Ishikawa (cell line): ENCODE results near the gene PEX11B.

Source experiments
- CEBPB ChIP-seq: IDR thresholded peaks from 2 replicates; pipeline ENCODE4 v1.6.1; 2012
- CREB1 ChIP-seq: IDR thresholded peaks from 2 replicates; pipeline ENCODE4 v1.6.1; 2012; ENCODE audit warnings: low read depth
- EGR1 ChIP-seq: IDR thresholded peaks from 2 replicates; pipeline ENCODE4 v1.6.1; 2012
- EP300 ChIP-seq: IDR thresholded peaks from 2 replicates; pipeline ENCODE4 v1.6.1; 2012; ENCODE audit warnings: borderline replicate concordance
- FOXM1 ChIP-seq: IDR thresholded peaks from 2 replicates; pipeline ENCODE4 v1.6.1; 2012; ENCODE audit warnings: low read depth, borderline replicate concordance
- NFIC ChIP-seq: IDR thresholded peaks from 2 replicates; pipeline ENCODE4 v1.6.1; 2012
- RAD21 ChIP-seq: IDR thresholded peaks from 2 replicates; pipeline ENCODE4 v1.6.1; 2012; ENCODE audit warnings: low read depth
- TAF1 ChIP-seq: IDR thresholded peaks from 2 replicates; pipeline ENCODE4 v1.6.1; 2012; ENCODE audit warnings: low read depth, mild to moderate bottlenecking
- TCF12 ChIP-seq: IDR thresholded peaks from 2 replicates; pipeline ENCODE4 v1.6.1; 2012; ENCODE audit warnings: low read depth
- TEAD4 ChIP-seq: IDR thresholded peaks from 2 replicates; pipeline ENCODE4 v1.6.1; 2012
- YY1 ChIP-seq: IDR thresholded peaks from 2 replicates; pipeline ENCODE4 v1.6.1; 2012; ENCODE audit warnings: low read depth
- ZBTB7A ChIP-seq: IDR thresholded peaks from 2 replicates; pipeline ENCODE4 v1.6.1; 2012; ENCODE audit warnings: low read depth
- TF ChIP-seq, protein P1 (sequence below): IDR thresholded peaks from 2 replicates; pipeline ENCODE4 v1.6.1; 2012
- TF ChIP-seq, protein P2 (sequence below): IDR thresholded peaks from 2 replicates; pipeline ENCODE4 v1.6.1; 2012; ENCODE audit warnings: low read depth, mild to moderate bottlenecking
- TF ChIP-seq, protein P3 (sequence below): IDR thresholded peaks from 2 replicates; pipeline ENCODE4 v1.6.1; 2012

The PEX11B gene

DNA sequence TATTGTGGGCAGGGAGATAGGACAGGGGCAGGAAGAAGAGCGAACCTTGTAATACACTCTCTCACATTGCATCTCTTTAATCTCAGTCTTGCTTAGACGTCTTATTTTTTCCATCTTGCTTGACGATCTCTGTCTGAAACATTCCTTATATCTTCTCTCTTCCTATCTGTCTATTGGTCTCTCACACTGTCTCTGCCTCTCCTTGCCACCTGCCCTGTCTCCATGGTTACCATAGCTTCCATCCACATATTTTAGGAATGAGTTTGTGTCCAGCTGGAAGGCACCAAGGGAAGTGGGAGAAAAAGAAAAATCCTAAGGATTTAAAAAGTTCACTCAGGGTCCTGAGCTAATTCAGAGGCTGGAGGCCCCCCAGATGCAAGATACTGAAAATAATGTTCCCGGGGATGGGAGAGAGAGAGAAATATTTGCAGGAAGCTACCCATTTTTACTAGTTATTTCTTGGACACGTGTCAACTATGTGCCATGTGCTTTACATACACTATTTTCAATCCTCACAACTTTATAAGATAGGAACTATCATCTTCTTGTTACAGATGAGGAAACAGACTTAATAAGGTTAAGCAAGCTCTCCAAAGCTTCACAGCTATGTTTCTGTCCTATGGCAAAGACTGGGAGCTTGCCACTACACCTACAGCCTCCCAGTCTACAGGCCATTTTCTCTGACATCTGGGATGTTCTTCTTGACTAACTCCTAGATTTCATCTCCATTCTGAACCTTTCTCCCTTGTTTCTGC, 44.9 kb upstream of the PEX11B start:
- TF ChIP-seq EP300, result no peak
- TF ChIP-seq ZBTB7A, result no peak
- TF ChIP-seq TCF12, result no peak
- TF ChIP-seq EGR1, result no peak
- TF ChIP-seq, protein P1, sequence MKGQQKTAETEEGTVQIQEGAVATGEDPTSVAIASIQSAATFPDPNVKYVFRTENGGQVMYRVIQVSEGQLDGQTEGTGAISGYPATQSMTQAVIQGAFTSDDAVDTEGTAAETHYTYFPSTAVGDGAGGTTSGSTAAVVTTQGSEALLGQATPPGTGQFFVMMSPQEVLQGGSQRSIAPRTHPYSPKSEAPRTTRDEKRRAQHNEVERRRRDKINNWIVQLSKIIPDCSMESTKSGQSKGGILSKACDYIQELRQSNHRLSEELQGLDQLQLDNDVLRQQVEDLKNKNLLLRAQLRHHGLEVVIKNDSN, result no peak
- TF ChIP-seq TAF1, result no peak
- no peak for TF ChIP-seq FOXM1
- TF ChIP-seq TEAD4, result no peak
- TF ChIP-seq NFIC, result no peak

DNA sequence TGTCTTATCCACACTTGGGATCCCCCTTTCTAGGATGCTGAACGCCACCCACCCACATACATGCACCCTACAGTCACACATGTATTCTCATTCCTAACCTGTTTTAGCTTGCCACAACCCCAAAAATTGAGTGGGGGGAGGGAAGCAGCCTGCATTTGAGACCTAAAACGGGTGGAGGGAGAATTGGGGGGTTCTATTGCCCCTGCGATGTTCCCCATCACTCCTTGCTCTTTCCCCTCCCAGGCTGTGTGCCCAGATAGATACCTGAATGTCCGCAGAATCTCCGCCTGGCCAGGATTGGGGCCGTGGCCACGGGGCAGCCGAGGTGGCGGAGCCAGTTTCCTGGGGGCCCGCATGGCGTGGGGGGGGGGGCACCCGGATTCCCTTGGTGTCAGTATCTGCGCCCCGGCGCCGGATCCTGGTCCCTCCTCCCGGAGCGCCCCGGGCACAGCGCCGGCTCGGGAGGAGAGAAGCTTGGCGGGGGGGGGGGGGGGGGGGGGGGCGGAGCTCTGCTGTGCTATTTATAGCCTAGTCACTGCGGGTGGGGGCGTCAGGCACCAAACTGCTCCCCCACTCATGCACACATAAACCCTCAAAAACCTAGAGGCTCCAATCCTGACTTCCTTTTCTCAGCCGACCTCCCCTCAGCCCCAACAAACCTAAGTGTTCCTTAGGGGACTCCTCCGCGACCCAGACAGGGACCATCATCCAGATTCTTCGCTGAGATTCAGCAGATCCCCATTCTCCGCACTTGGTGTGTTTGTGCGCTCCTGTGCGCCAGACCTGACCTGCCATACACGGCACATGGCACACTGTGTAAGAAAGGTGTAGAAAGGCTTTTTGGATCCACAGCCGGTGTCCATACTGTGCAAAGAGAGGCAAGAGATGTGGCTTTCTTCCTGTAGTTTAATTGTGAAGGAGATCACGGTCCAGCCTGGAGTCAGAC, 43.9 kb upstream of the PEX11B start:
- TF ChIP-seq, protein P2, sequence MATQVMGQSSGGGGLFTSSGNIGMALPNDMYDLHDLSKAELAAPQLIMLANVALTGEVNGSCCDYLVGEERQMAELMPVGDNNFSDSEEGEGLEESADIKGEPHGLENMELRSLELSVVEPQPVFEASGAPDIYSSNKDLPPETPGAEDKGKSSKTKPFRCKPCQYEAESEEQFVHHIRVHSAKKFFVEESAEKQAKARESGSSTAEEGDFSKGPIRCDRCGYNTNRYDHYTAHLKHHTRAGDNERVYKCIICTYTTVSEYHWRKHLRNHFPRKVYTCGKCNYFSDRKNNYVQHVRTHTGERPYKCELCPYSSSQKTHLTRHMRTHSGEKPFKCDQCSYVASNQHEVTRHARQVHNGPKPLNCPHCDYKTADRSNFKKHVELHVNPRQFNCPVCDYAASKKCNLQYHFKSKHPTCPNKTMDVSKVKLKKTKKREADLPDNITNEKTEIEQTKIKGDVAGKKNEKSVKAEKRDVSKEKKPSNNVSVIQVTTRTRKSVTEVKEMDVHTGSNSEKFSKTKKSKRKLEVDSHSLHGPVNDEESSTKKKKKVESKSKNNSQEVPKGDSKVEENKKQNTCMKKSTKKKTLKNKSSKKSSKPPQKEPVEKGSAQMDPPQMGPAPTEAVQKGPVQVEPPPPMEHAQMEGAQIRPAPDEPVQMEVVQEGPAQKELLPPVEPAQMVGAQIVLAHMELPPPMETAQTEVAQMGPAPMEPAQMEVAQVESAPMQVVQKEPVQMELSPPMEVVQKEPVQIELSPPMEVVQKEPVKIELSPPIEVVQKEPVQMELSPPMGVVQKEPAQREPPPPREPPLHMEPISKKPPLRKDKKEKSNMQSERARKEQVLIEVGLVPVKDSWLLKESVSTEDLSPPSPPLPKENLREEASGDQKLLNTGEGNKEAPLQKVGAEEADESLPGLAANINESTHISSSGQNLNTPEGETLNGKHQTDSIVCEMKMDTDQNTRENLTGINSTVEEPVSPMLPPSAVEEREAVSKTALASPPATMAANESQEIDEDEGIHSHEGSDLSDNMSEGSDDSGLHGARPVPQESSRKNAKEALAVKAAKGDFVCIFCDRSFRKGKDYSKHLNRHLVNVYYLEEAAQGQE, result no peak
- TF ChIP-seq CEBPB (no peak), TEAD4 (no peak), EP300 (no peak), RAD21 (no peak), ZBTB7A (no peak), TAF1 (no peak), CREB1 (no peak)

DNA sequence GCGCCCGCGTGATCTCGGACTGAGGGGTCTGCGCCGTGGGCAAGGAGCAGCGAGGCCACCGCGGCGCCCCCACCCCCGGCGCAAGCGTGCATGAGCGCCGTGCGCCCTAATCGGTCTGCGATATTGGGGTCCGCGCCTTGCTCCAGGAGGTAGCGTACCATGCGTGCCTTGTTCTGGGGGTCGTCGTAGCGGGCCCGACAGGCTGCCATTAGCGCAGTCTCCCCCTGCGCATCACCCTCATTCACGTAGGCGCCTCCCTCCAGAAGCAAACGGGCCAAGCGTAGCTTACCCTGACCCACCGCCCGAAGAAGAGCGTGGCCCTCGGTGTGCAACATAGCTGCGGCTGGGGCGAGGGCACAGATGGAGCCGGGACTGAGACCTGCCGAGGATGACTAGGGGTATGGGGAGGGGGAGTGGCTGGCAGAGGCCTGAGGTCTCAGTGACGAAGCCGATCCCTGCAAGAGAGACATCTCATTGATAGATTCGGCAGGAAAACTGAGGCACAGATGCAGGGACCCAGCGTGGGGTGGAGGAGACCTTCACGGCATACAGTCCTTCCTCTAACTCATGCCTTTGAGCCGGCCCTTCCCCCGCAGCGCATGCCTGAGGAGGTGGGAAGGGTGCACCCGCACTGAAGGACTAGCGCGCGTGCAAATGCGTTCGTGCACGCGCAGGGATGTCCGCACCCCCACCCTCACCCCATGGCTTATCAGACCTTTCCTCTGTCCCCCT, 43.1 kb upstream of the PEX11B start:
- TF ChIP-seq FOXM1 (no peak), RAD21 (no peak), TAF1 (no peak), EP300 (no peak), ZBTB7A (no peak), CREB1 (no peak), YY1 (no peak)
- TF ChIP-seq, protein P2, result no peak

DNA sequence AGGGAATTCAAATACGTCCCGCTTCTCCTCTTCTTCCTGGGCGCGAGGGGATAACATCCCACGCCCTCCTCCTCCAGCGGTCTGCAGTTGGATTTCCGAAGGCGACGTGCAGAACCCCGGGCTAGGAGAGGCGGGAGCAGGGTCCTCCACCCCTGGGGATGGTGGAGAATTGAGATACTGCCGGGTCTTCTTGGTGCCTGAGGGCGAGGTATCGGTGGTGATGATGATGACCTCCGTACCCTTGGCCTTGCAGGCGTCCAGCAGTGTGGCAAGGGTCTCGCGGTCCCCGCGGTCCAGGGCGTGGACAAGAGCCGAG, 42.5 kb upstream of the PEX11B start:
- TF ChIP-seq TAF1 (no peak), CEBPB (no peak), YY1 (no peak), EP300 (no peak), RAD21 (no peak), ZBTB7A (no peak), CREB1 (no peak), EGR1 (no peak), NFIC (no peak), FOXM1 (no peak), TCF12 (no peak)
- TF ChIP-seq, protein P3, sequence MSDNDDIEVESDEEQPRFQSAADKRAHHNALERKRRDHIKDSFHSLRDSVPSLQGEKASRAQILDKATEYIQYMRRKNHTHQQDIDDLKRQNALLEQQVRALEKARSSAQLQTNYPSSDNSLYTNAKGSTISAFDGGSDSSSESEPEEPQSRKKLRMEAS, result no peak
- TF ChIP-seq, protein P1, result no peak
- TF ChIP-seq, protein P2, result no peak
